Measurements from ENCODE around the gene NXN. TPM values are rescaled to one million over a fixed set of nuclear protein-coding genes. Genes with fewer than 3 reads are reported as not detected.
A peak's percentile ranks its signal among the peaks of the same experiment; 100 is the strongest.

The NXN gene
- 78.3 TPM for total RNA-seq

- peak; percentile 92 for DNase-seq (ENCODE audit: low spot score)
Observed at GRCh38 chr17:979539-980405, at the start of gene NXN. TSS of gene NXN (minus strand) at chr17:979776.

- DNase-seq (ENCODE audit: low spot score): no peak
Observed at GRCh38 chr17:1027044-1027443, 47.5 kb upstream of the NXN start.

- DNase-seq (ENCODE audit: low spot score): no peak
Observed at GRCh38 chr17:1026599-1026975, 47.0 kb upstream of the NXN start.

GRCh38 chr17:1025733-1026598 lies 46.4 kb upstream of the NXN start:
- DNase-seq (ENCODE audit: low spot score): no peak

GRCh38 chr17:1024076-1024475 lies 44.5 kb upstream of the NXN start:
- no peak for DNase-seq (ENCODE audit: low spot score)

GRCh38 chr17:1022278-1023024 lies 42.9 kb upstream of the NXN start:
- DNase-seq (ENCODE audit: low spot score): no peak

GRCh38 chr17:1021147-1021546 lies 41.6 kb upstream of the NXN start:
- no peak for DNase-seq (ENCODE audit: low spot score)

- DNase-seq (ENCODE audit: low spot score): no peak
Observed at GRCh38 chr17:1019451-1019850, 39.9 kb upstream of the NXN start.

- no peak for DNase-seq (ENCODE audit: low spot score)
Observed at GRCh38 chr17:1018547-1018946, 39.0 kb upstream of the NXN start.

- no peak for DNase-seq (ENCODE audit: low spot score)
Observed at GRCh38 chr17:1013729-1014090, 34.1 kb upstream of the NXN start.

GRCh38 chr17:1012823-1013728 lies 33.5 kb upstream of the NXN start:
- DNase-seq (ENCODE audit: low spot score): no peak

- no peak for DNase-seq (ENCODE audit: low spot score)
Observed at GRCh38 chr17:1011760-1012735, 32.5 kb upstream of the NXN start.

- DNase-seq (ENCODE audit: low spot score): no peak
Observed at GRCh38 chr17:1011138-1011537, 31.6 kb upstream of the NXN start.

- DNase-seq (ENCODE audit: low spot score): no peak
Observed at GRCh38 chr17:1010586-1010985, 31.0 kb upstream of the NXN start.

- DNase-seq (ENCODE audit: low spot score): no peak
Observed at GRCh38 chr17:1010086-1010450, 30.5 kb upstream of the NXN start.

- DNase-seq (ENCODE audit: low spot score): no peak
Observed at GRCh38 chr17:1009229-1010085, 29.9 kb upstream of the NXN start.

GRCh38 chr17:1008008-1008761 lies 28.6 kb upstream of the NXN start:
- DNase-seq (ENCODE audit: low spot score): no peak

- DNase-seq (ENCODE audit: low spot score): no peak
Observed at GRCh38 chr17:1007310-1008007, 27.9 kb upstream of the NXN start.

Data from ureter (tissue), 1 donor.